HG02759 (cell line): Measurements from ENCODE around the gene STRBP.
"Not testable (repeated sequence)": the region's sequence is repeated elsewhere in the genome, so short reads cannot be mapped to it uniquely, and the experiment has no call there.

ENCODE experiments used
- ATAC-seq: cut with Tn5 transposase; IDR thresholded peaks from one replicate; pipeline ENCODE4 v1.9.1; 2021; ENCODE audit warnings: mild to moderate bottlenecking, moderate library complexity; ENCODE audit not compliant: unreplicated experiment

STRBP gene

DNA sequence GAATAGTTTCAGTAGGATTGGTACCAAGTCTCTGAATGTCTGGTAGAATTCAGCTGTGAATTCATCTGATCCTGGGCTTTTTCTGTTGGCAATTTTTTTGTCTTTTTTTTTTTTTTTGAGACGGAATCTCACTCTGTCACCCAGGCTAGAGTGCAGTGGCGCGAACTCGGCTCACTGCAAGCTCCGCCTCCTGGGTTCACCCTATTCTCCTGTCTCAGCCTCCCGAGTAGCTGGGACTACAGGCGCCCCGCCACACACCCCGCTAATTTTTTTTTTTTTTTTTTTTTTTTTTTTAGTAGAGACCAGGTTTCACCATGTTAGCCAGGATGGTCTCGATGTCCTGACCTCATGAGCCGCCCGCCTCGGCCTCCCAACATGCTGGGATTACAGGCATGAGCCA is 67.9 kb downstream of the STRBP start:
- not testable (repeated sequence) for ATAC-seq

DNA sequence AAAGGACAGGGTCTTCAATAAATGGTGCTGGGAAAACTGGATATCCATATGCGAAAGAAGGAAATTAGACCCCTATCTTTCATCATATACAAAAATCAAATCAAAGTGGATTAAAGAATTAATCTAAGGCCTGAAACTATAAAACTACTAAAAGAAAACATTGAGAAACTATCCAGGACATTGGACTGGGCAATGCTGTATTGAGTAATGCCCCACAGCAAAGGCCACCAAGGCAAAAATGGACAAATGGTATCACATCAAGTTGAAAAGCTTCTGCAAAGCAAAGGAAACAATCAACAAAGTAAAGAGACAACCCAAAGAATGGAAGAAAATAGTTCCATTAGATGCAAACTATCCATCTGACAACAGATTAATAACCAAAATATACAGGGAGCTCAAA is 72.3 kb downstream of the STRBP start:
- no peak for ATAC-seq

DNA sequence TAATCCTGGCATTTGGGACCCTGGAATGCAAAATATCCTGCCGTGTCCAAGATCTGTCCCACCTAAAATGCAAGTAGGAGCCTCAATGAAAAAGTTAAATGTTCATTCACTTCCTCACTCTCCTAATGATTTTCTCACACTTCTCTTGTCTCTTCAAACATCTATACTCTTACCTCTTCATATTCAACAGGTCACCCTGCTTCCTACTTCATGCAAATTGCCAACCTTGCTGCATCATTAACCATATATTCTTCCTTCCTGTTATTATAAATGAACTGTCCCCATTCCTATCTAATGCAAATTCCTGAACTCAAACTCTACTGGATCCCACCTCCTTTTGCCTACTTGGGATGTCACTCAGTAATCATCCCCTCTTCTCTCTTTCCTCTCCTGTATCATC is 74.4 kb downstream of the STRBP start:
- no peak for ATAC-seq

DNA sequence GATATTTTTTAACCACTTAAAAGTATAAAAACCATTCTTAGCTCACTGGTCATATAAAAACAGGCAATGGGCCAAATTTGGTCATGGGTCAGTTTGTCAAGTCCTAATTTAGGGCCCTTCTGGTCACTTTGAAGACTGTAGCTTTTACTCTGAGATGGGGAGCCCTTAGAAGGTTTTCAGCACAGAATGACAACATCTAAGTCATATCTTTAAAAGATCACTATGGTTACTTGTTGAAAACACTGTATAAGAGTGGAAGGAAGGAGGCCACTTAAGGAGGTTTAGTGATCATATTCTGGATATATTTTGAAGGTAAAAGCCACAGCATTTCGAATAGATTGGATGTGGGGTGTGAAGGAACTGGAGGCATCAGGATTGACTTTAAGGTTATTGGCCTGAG is 76.7 kb downstream of the STRBP start:
- ATAC-seq: no peak

DNA sequence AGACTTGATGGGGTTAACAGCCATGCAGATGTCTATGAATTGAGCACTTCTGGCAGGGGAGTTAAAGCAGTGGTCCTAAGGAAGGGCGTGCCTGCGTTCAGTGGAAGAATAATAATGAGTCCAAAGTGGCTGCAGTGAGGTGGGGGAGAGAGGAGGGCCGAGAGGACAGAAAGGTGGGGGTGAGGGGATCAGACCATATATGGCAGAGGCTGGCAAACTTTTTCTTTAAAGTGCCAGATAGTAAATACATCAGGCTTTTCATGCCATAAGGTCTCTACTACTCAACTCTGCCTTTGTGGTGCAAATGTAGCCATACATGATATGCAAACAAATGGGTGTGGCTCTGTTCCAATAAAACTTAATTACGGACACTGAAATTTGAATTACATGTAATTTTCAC is 77.1 kb downstream of the STRBP start:
- no peak for ATAC-seq

DNA sequence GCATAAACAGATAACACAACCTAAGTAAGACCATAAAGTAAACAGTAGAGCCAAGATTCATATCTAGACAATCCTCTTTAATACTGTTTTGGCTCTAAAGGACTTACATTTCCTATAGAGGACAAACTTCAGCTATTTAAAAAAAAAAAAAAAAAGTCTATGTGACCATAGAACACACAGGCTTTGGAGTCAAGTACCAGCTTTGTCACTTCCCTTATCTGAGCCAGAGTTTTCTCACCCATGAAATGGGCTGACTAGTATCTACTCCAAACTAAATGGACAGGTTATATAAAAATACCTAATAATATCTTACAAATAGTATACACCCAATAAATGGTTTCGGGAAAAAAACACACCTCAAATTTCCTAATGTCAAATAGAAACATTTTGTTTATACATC is 81.3 kb downstream of the STRBP start:
- no peak for ATAC-seq

DNA sequence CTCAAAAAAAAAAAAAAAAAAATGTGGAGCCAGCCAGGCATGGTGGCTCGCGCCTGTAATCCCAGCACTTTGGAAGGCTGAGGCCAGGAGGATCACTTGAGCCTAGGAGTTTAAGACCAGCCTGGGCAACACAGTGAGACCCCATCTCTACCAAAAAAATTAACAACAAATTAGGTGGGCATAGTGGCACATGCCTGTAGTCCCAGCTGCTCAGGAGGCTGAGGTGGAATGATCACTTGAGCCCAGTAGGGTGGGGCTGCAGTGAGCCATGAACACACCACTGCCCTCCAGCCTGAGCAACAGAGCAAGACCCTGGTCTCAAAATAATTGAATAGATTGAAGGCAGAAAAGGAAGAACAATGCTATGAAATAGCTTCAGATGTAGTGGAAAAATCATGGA is 82.4 kb downstream of the STRBP start:
- not testable (repeated sequence) for ATAC-seq

DNA sequence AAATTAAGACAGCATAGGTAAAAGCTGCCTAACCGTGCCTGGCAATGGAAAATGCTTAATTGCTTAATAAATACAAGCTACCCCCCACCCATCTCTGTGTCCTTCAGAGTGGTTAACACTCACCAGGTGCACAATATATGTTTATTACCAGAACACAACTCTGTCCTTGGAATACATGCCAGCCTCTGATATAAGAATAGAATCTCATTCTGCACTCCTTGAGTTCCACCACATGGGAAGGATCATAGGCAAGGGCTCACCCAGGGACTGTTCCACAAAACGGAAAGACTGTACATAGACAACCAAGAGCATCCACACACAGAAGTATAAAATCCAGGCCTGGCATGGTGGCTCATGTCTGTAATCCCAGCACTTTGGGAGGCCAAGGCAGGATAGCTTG is 91.4 kb downstream of the STRBP start:
- no peak for ATAC-seq

DNA sequence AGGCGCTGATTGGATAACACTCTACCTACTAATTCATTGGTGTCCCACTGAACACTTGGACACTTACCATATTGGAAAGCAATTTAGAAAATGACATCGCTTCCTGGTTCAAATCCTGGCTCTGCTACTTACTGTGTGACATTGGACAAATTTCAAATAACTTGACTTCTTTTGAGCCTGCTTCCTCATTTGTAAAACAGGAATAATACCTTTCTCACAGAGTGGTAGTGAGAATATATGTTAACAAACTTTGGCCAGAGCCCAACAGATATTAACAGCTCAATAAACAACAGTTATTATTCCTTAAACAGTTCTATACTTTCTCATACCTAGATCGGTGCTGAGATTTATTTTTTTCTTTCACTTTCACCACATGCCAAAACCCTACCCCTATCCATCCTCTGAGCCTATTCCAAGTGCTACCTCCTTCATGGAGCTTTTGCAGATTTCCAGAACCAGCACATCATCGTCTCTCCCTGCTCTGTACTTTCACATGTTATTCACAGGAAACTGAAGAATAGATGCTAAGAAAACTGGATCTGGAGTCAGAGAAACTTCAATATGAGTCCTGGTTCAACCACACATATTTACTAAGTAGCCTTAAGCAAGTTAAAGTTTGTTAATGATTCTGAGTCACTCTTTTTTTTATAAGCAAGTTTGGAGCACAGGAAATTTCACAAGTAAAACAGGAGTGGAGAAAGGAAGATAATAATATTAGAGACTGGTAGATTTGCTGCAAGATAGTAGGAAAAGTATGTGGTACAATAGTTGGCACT is 92.3 kb downstream of the STRBP start:
- ATAC-seq: no peak

DNA sequence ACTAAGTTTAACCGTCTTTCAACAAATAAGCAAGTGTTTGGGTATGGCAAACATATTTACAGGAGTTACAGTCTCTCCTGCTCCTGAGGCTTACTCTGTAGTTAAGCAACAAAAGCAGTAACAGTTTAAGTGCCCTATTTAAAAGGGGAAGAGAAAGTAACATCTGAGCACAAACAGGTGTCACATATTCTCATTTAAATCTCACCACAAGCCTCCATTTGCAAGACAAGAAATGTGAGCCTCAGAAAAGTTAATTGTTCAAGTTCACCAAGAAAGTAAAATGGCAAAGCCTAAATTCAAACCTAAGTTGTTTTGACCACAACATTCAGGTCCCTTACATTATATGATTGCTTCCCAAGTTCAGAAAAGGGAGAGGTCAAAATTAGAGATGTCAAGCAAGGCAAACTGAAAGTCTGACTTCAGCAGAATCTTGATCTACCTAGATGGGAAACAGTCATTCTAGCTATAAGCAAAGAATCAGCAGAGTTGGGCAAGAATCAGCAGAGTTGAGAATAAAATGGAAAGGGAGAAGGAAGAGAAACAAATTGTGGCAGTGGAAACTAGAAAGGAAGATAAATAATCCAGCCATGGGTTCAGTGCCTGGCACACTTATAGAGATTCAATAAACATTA is 93.4 kb downstream of the STRBP start:
- ATAC-seq: peak; percentile 93

DNA sequence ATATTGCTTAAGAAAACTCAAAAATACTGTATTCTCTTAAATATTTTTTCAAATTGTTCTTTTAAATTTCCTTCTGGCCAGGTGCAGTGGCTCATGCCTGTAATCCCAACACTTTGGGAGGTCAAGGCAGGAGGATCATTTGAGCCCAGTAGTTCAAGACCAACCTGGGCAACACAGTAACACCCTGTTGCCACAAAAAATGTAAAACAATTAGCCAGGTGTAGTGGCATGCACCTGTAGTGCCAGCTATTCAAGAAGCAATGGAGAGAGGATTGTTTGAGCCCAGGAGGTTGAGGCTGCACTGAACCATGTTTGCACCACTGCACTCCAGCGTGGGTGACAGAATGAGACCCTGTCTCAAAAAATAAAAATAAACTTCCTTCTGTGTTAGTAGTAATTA is 94.3 kb downstream of the STRBP start:
- ATAC-seq: no peak

DNA sequence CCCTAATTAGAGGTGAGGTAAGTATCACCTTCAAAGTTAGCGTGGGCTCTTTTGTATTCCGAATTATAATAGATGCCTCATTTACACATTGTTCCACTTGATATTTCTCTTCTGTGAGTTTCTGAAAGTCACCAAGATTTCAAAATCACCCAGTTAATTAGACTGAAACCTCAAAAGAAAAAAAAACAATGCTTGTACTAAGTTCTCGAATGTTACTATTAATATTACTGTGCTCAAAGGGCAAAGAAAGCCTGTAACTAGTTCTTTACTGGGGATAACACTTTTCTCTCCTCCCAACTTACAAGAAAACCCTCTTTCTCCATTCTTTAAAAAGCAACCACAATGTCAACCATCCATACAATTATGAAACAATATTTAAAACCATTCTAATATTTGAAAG is 98.5 kb downstream of the STRBP start:
- ATAC-seq: no peak

DNA sequence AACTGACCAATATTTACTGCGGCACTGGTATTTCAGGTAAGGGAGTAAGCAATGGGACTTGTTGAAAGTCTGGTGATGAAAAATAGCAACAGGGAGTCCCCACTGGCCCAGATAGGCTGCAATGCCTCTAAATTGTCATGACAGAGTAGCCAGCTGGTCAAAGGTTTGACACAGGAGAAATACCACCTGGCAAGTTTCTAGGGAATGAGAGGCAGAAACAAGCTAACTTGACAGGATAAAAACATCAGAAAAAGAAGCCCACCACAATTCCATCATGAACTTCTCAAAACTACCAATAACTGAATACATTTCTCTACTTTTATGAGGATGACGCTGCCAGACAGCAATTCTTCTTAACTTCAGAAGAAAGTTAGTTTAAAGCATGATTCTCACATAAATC is 99.8 kb downstream of the STRBP start:
- ATAC-seq: no peak

DNA sequence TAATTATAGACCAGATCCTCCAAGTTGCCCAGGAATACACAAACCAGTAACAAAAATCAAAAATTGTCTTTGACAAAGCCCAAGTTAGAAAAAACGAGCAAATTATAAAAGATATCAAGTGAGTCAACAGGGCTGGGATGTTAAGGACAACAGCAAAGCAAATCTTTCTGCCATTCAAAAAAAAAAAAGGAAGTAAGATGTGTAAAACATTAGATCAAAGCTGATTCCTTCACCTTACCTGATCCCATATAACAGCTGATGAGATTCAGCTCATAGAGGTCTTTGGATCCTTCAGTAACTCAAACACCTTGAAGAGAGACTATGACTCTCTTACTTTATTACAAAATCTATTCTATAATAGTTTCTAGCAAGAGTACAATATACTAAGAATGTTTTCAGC is 100.9 kb downstream of the STRBP start:
- no peak for ATAC-seq

DNA sequence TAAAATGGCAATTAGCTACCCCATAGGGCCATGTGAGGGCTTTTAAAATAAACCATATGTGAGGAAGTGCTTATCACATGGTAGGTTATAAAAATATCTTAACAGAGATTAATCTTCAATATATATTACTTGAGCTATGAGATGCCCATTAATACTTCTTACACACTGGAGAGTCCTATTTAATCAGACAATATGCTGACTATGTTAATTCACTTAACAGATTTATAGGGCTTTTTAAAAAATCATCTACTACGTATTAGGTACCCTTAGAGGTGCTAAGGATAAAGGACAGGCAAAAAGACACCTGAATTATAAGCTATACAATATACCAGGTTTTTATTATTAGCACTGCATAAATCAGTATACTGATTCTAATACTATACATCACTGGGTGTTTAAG is 102.6 kb downstream of the STRBP start:
- no peak for ATAC-seq

DNA sequence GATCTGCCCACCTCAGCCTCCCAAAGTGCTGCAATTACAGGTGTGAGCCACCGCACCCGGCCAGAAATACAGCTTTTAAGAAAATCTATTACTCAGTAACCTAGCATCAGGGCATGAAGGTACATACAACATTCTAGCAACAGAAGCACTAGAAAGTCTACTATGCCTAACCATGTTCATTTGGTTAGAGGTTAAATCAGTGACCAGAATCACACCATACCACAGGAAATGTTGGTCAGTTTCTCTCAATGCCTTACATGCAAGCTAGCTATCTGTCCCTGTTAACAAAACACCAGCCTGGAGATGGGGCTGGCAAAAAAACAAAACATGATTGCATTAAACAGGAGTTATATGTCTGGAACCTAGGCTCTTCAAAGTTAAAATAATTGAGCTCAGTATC is 104.1 kb downstream of the STRBP start:
- peak; percentile 44 for ATAC-seq

DNA sequence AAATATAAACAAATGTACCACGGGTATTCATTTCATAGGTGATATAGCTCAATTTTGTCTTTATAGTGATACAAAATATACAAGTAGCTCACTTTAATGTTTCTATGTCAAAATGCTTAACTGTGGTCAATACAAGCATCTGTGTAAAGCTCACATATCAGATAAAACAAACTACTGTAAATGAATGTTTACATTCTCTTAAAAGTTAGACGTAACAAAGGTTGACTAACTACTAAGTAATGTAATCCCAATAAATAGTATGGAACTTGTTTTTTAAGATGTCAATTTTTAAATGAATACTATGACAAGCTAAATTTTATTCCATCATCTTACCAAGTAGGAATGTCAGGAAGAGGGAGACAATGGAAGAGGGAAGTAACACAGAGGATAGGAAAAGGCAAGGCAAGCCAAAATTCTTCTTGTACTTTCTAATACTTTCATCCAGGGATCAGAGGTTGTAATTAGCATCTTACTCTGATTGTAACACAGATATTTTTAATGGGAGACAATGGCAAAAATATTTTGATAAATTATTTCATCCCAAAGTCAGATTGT is 105.5 kb downstream of the STRBP start:
- ATAC-seq: no peak

DNA sequence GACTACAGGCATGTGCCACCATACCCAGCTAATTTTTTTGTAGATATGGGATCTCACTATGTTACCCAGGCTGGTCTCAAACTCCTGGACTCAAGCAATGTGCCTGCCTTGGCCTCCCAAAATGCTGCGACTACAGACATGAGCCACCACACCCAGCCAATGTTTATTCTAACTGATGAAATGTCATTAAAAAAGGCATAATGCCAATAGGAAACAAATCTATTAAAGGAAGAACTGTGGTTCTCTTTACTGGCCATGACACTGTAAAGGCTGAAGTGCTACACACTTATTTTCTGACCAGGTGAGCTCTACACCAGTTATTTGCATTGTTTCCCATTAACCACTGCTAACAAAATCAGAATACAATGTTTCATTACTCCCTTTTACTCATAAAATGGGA is 106.0 kb downstream of the STRBP start:
- no peak for ATAC-seq

DNA sequence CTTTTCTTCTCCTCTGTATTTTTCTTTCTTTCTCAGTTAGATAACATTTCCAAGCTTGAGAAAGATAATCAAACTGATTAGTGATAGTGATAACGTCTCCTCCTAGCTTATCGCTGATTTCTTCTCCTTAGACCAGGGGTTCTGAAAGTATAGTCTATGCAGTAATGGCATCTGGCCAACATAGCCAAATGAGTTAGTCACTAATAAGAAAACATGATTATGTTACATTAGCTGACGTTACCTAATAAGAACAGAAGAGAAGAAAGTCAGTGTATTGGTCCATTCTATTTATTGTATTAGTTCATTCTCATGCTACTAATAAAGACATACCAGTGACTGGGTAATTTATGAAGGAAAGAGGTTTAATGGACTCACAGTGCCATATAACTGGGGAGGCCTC is 111.2 kb downstream of the STRBP start:
- ATAC-seq: no peak

DNA sequence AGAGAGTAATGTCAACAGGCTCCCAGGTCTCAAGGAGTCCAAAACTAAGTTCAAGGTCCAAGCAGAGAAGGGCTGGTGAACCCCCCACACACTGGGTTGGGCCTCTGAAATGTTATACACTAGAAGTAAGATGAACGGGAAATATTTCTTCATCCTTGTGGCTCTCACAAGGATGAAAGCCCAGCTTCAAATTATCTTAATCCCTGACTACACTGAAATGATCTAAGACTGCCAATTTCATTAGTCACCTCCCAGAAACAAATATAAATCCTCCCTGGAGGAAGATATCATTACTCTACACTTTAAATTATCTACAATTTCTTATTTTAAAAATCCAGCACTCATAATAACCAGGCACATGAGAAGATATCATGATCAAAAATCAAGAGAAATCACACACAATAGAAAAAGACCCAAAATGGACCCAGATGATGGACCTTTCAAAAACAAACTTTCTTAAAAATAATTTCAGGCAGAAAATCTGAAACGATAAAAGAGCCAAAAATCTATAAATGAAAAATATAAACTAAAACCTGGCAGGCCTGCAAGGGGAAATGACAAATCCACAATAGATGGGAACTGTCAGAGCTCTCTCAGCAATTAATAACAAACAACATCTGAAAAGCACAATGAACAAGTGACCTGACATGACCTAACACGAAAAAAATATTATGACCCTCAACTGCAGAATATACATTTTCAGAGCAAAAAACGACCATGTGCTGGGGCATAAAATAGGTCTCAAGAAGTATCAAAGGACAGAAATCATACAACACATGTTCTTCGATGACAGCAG is 117.5 kb downstream of the STRBP start:
- ATAC-seq: no peak

DNA sequence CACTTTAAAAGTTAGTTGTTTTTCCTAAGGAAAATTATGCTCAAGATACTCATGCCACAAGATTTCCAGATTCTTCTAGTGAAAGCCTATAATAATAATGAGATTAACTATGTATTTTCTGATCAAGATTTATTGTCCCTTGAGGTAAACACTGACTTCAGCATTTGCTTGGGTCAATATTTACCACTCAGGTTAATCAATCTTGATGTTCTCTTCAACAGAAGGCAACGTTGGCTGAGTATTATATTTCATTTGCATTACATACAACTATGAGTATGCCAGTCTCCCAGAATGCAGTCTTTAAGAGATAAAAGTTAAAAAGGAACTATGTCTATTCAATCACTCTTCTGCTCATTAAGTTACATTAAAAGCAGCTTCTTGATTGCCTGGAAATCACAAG is 119.3 kb downstream of the STRBP start:
- ATAC-seq: no peak

DNA sequence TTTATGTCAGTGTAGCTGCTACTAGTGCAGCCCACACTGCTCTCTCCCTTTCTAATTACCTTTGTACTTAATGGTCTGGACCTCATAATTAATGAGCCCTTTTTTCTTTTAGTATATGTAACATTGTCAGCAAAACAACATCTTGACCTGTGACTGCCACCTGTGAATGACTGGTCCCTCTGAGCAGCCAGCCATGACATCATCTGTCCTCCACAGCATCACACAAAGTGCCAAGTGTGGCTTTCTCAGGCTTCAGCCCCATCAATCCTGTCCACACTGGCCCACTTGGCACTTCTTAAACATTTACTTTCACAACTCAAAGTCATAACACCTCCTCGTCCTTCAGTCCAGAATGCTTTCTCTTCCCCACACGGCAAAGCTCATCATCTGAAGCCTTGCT is 130.2 kb downstream of the STRBP start:
- no peak for ATAC-seq
